ENCODE data around the gene AAR2.

Gene AAR2

GRCh38 chr20:36199345-36200257 is 36.7 kb upstream of the AAR2 start:
- Histone ChIP-seq H3K27me3 (ENCODE audit: control insufficient read depth in 1 of 2, insufficient read depth in 1 of 2, low read length in 2 of 2) (no peaks in the 10 kb centered on the region), H3K4me1 (ENCODE audit: control insufficient read depth, insufficient read depth, low read depth, low read length) (peaks cover 5% of the 10 kb centered on the region), H4K8ac (ENCODE audit: low read length) (no peak overlapping the region), H2AK5ac (ENCODE audit: low read length, severe bottlenecking) (no peak overlapping the region), H2AFZ (ENCODE audit: low read depth, low read length) (no peak overlapping the region), H3K23ac (ENCODE audit: low read length in 2 of 2) (no peak overlapping the region), H3K4me3 (ENCODE audit: insufficient read depth in 1 of 2, low read depth in 1 of 2, low read length in 2 of 2) (no peak overlapping the region), H4K91ac (ENCODE audit: low read length) (no peak overlapping the region), H3K14ac (ENCODE audit: low read length in 2 of 2) (no peak overlapping the region), H3K27ac (ENCODE audit: low read length, poor library complexity, severe bottlenecking) (no peak overlapping the region), H3K9me3 (ENCODE audit: control insufficient read depth, low read length) (no peaks in the 10 kb centered on the region), H3K4me2 (ENCODE audit: low read length, poor library complexity, severe bottlenecking) (no peak overlapping the region), H3K4ac (ENCODE audit: low read depth in 1 of 2, low read length in 2 of 2) (no peak overlapping the region), H2BK5ac (ENCODE audit: low read depth, low read length, poor library complexity, severe bottlenecking) (no peak overlapping the region), H3K9ac (ENCODE audit: low read length) (no peak overlapping the region), H3K36me3 (ENCODE audit: control insufficient read depth in 1 of 2, insufficient read depth in 2 of 2, low read depth in 1 of 2, low read length in 2 of 2) (peaks cover 42 to 66% of the 10 kb centered on the region in 2 experiments), H3K79me1 (replicated peaks; ENCODE audit: low read length, poor library complexity, severe bottlenecking) (no peaks in the 10 kb centered on the region), H2BK120ac (ENCODE audit: low read depth, low read length) (no peak overlapping the region), H3K18ac (ENCODE audit: low read depth in 1 of 2, low read length in 2 of 2) (no peak overlapping the region), H2BK12ac (ENCODE audit: low read length in 2 of 2) (no peak overlapping the region), H2BK15ac (ENCODE audit: low read depth, poor library complexity, severe bottlenecking) (no peak overlapping the region)
- peak; percentile 78 for DNase-seq
- WGBS = 57% methylated on average over 6 of the region's 6 CpGs

GRCh38 chr20:36200451-36200850 is 35.8 kb upstream of the AAR2 start:
- Histone ChIP-seq H3K14ac (ENCODE audit: low read length in 2 of 2) (no peak overlapping the region), H2AK5ac (ENCODE audit: low read length, severe bottlenecking) (no peak overlapping the region), H3K18ac (ENCODE audit: low read depth in 1 of 2, low read length in 2 of 2) (no peak overlapping the region), H3K4me3 (ENCODE audit: insufficient read depth in 1 of 2, low read depth in 1 of 2, low read length in 2 of 2) (no peak overlapping the region), H3K27me3 (ENCODE audit: control insufficient read depth in 1 of 2, insufficient read depth in 1 of 2, low read length in 2 of 2) (no peaks in the 10 kb centered on the region), H3K4me2 (ENCODE audit: low read length, poor library complexity, severe bottlenecking) (no peak overlapping the region), H3K36me3 (ENCODE audit: control insufficient read depth in 1 of 2, insufficient read depth in 2 of 2, low read depth in 1 of 2, low read length in 2 of 2) (peaks cover 33 to 66% of the 10 kb centered on the region in 2 experiments), H3K27ac (ENCODE audit: low read length, poor library complexity, severe bottlenecking) (no peak overlapping the region), H3K4ac (ENCODE audit: low read depth in 1 of 2, low read length in 2 of 2) (no peak overlapping the region), H2BK5ac (ENCODE audit: low read depth, low read length, poor library complexity, severe bottlenecking) (no peak overlapping the region), H3K9me3 (ENCODE audit: control insufficient read depth, low read length) (no peaks in the 10 kb centered on the region), H3K9ac (ENCODE audit: low read length) (no peak overlapping the region), H2BK120ac (ENCODE audit: low read depth, low read length) (no peak overlapping the region), H2BK15ac (ENCODE audit: low read depth, poor library complexity, severe bottlenecking) (no peak overlapping the region), H4K91ac (ENCODE audit: low read length) (no peak overlapping the region), H2BK12ac (ENCODE audit: low read length in 2 of 2) (no peak overlapping the region), H4K8ac (ENCODE audit: low read length) (no peak overlapping the region), H3K23ac (ENCODE audit: low read length in 2 of 2) (no peak overlapping the region), H3K79me1 (replicated peaks; ENCODE audit: low read length, poor library complexity, severe bottlenecking) (no peaks in the 10 kb centered on the region), H2AFZ (ENCODE audit: low read depth, low read length) (no peak overlapping the region), H3K4me1 (ENCODE audit: control insufficient read depth, insufficient read depth, low read depth, low read length) (peaks cover 5% of the 10 kb centered on the region)
- WGBS = no CpG with 5 or more reads among the region's 1 CpG
- no peak for DNase-seq

GRCh38 chr20:36201198-36201597 is 35.1 kb upstream of the AAR2 start:
- H3K27ac ChIP-seq (ENCODE audit: low read length, poor library complexity, severe bottlenecking) = no peak overlapping the region
- no peak overlapping the region for H3K18ac ChIP-seq (ENCODE audit: low read depth in 1 of 2, low read length in 2 of 2)
- H2BK120ac ChIP-seq (ENCODE audit: low read depth, low read length) = no peak overlapping the region
- DNase-seq = no peak
- no peaks in the 10 kb centered on the region for H3K79me1 ChIP-seq (replicated peaks; ENCODE audit: low read length, poor library complexity, severe bottlenecking)
- no peak overlapping the region for H4K8ac ChIP-seq (ENCODE audit: low read length)
- H3K14ac ChIP-seq (ENCODE audit: low read length in 2 of 2) = no peak overlapping the region
- 85% methylated on average over 4 of the region's 4 CpGs for WGBS
- no peaks in the 10 kb centered on the region for H3K9me3 ChIP-seq (ENCODE audit: control insufficient read depth, low read length)
- H2BK5ac ChIP-seq (ENCODE audit: low read depth, low read length, poor library complexity, severe bottlenecking) = no peak overlapping the region
- no peak overlapping the region for H2BK15ac ChIP-seq (ENCODE audit: low read depth, poor library complexity, severe bottlenecking)
- no peak overlapping the region for H3K9ac ChIP-seq (ENCODE audit: low read length)
- H3K4me3 ChIP-seq (ENCODE audit: insufficient read depth in 1 of 2, low read depth in 1 of 2, low read length in 2 of 2) = no peak overlapping the region
- peaks cover 5% of the 10 kb centered on the region for H3K4me1 ChIP-seq (ENCODE audit: control insufficient read depth, insufficient read depth, low read depth, low read length)
- no peak overlapping the region for H2AFZ ChIP-seq (ENCODE audit: low read depth, low read length)
- peaks cover 35 to 68% of the 10 kb centered on the region in 2 experiments for H3K36me3 ChIP-seq (ENCODE audit: control insufficient read depth in 1 of 2, insufficient read depth in 2 of 2, low read depth in 1 of 2, low read length in 2 of 2)
- no peak overlapping the region for H3K4me2 ChIP-seq (ENCODE audit: low read length, poor library complexity, severe bottlenecking)
- no peak overlapping the region for H2BK12ac ChIP-seq (ENCODE audit: low read length in 2 of 2)
- no peak overlapping the region for H3K23ac ChIP-seq (ENCODE audit: low read length in 2 of 2)
- no peaks in the 10 kb centered on the region for H3K27me3 ChIP-seq (ENCODE audit: control insufficient read depth in 1 of 2, insufficient read depth in 1 of 2, low read length in 2 of 2)
- H3K4ac ChIP-seq (ENCODE audit: low read depth in 1 of 2, low read length in 2 of 2) = no peak overlapping the region
- H2AK5ac ChIP-seq (ENCODE audit: low read length, severe bottlenecking) = no peak overlapping the region
- H4K91ac ChIP-seq (ENCODE audit: low read length) = no peak overlapping the region

DNA sequence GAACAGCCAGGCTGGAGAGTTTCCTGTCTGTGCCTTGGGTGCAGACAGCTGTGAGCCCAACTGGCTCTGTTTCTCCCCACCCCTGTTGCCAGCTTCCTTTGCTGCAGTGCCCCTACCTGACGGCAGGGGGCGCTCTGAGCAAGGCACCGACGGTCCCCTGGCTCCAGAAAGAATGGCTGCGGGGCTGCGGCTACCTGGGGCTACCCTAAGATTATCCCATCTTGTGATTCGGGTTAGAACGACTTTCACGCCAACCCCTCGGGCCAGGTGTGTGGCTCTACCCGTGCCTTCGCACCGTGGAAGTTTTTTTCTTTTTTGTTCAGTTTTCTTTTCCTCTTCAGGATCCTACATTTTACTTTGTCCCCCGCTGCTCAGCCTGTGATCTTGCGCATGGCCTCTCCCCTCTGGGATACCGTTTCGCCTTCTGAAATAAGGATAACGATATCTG is 33.4 kb upstream of the AAR2 start:
- Histone ChIP-seq H2BK5ac (ENCODE audit: low read depth, low read length, poor library complexity, severe bottlenecking) (no peak overlapping the region), H3K27ac (ENCODE audit: low read length, poor library complexity, severe bottlenecking) (no peak overlapping the region), H3K23ac (ENCODE audit: low read length in 2 of 2) (no peak overlapping the region), H2AFZ (ENCODE audit: low read depth, low read length) (no peak overlapping the region), H2AK5ac (ENCODE audit: low read length, severe bottlenecking) (no peak overlapping the region), H3K27me3 (ENCODE audit: control insufficient read depth in 1 of 2, insufficient read depth in 1 of 2, low read length in 2 of 2) (no peaks in the 10 kb centered on the region), H3K18ac (ENCODE audit: low read depth in 1 of 2, low read length in 2 of 2) (no peak overlapping the region), H3K36me3 (ENCODE audit: control insufficient read depth in 1 of 2, insufficient read depth in 2 of 2, low read depth in 1 of 2, low read length in 2 of 2) (peaks cover 44 to 67% of the 10 kb centered on the region in 2 experiments), H3K14ac (ENCODE audit: low read length in 2 of 2) (no peak overlapping the region), H2BK120ac (ENCODE audit: low read depth, low read length) (no peak overlapping the region), H3K79me1 (replicated peaks; ENCODE audit: low read length, poor library complexity, severe bottlenecking) (no peaks in the 10 kb centered on the region), H3K4ac (ENCODE audit: low read depth in 1 of 2, low read length in 2 of 2) (no peak overlapping the region), H2BK15ac (ENCODE audit: low read depth, poor library complexity, severe bottlenecking) (no peak overlapping the region), H3K4me1 (ENCODE audit: control insufficient read depth, insufficient read depth, low read depth, low read length) (no peaks in the 10 kb centered on the region), H3K9ac (ENCODE audit: low read length) (no peak overlapping the region), H3K4me3 (ENCODE audit: insufficient read depth in 1 of 2, low read depth in 1 of 2, low read length in 2 of 2) (no peak overlapping the region), H4K91ac (ENCODE audit: low read length) (no peak overlapping the region), H3K4me2 (ENCODE audit: low read length, poor library complexity, severe bottlenecking) (no peak overlapping the region), H3K9me3 (ENCODE audit: control insufficient read depth, low read length) (no peaks in the 10 kb centered on the region), H2BK12ac (ENCODE audit: low read length in 2 of 2) (no peak overlapping the region), H4K8ac (ENCODE audit: low read length) (no peak overlapping the region)
- WGBS = 34% methylated on average over 18 of the region's 18 CpGs
- DNase-seq = peak; percentile 51
